Bronchial epithelial cell (primary cell): Measurements from ENCODE around the gene TBL1Y. TPM values are rescaled to one million over a fixed set of nuclear protein-coding genes. Genes with fewer than 3 reads are reported as not detected.

Experiments used
- DNase-seq: peaks from one replicate; pipeline ENCODE4 v3.0.0-alpha.2; 2010; ENCODE audit warnings: low read depth
- FAIRE-seq: peaks from 2 replicates; lab custom pipeline; 2011; peaks lifted over from hg19 to GRCh38; lab: Jason Lieb, UNC
- H3K27me3 ChIP-seq: 2 replicates; pipeline ENCODE4 v1.5.1; 2011; ENCODE audit warnings: low read length; ENCODE audit not compliant: control insufficient read depth, insufficient read depth
- H3K36me3 ChIP-seq: 2 replicates; pipeline ENCODE4 v1.5.1; 2011; ENCODE audit warnings: low read length; ENCODE audit not compliant: control insufficient read depth, insufficient read depth
- H3K4me3 ChIP-seq: 2 replicates; pipeline ENCODE4 v1.5.1; 2011; ENCODE audit warnings: mild to moderate bottlenecking, low read depth, low read length, control low read depth
- CTCF ChIP-seq: IDR thresholded peaks from 2 replicates; pipeline ENCODE4 v1.5.1; 2011; ENCODE audit warnings: mild to moderate bottlenecking, moderate library complexity, low read length, control low read depth, inconsistent platforms; ENCODE audit not compliant: insufficient read depth, severe bottlenecking
- total RNA-seq: library from RNA; depleted of rRNA; stranded (reverse); fragments of >200 nt; gene quantifications from 2 replicates; pipeline ENCODE4 v1.2.1, GENCODE V29; 2014

TBL1Y gene
- total RNA-seq, 1 donor from 2014 or later: 2.9 TPM

- FAIRE-seq: no peak
- no peak for TF ChIP-seq CTCF
- Histone ChIP-seq H3K4me3 (no peak overlapping the region), H3K27me3 (no peaks in the 10 kb centered on the region), H3K36me3 (no peaks in the 10 kb centered on the region)
- DNase-seq: no peak
Measured at GRCh38 chrY:6997503-6998066, 87.1 kb downstream of the TBL1Y start.

GRCh38 chrY:6999905-7000304, 89.4 kb downstream of the TBL1Y start:
- DNase-seq (no peak), FAIRE-seq (no peak)
- no peaks in the 10 kb centered on the region for H3K27me3 ChIP-seq
- no peak for TF ChIP-seq CTCF
- no peaks in the 10 kb centered on the region for H3K36me3 ChIP-seq
- H3K4me3 ChIP-seq: no peak overlapping the region

- no peak for TF ChIP-seq CTCF
- Histone ChIP-seq H3K4me3 (no peak overlapping the region), H3K36me3 (no peaks in the 10 kb centered on the region), H3K27me3 (no peaks in the 10 kb centered on the region)
- FAIRE-seq: no peak
- DNase-seq: no peak
Measured at GRCh38 chrY:7002581-7002980, 92.1 kb downstream of the TBL1Y start.

GRCh38 chrY:7007911-7008310, 97.4 kb downstream of the TBL1Y start:
- DNase-seq (peak; percentile 70), FAIRE-seq (no peak)
- no peak overlapping the region for H3K4me3 ChIP-seq
- H3K36me3 ChIP-seq: no peaks in the 10 kb centered on the region
- no peak for TF ChIP-seq CTCF
- no peaks in the 10 kb centered on the region for H3K27me3 ChIP-seq

GRCh38 chrY:7008578-7009355, 98.3 kb downstream of the TBL1Y start:
- no peak for TF ChIP-seq CTCF
- FAIRE-seq: no peak
- Histone ChIP-seq H3K4me3 (no peak overlapping the region), H3K27me3 (no peaks in the 10 kb centered on the region), H3K36me3 (no peaks in the 10 kb centered on the region)
- DNase-seq: peak; percentile 73
